ENCODE measurements around the gene TTLL7.

TTLL7 gene

DNA sequence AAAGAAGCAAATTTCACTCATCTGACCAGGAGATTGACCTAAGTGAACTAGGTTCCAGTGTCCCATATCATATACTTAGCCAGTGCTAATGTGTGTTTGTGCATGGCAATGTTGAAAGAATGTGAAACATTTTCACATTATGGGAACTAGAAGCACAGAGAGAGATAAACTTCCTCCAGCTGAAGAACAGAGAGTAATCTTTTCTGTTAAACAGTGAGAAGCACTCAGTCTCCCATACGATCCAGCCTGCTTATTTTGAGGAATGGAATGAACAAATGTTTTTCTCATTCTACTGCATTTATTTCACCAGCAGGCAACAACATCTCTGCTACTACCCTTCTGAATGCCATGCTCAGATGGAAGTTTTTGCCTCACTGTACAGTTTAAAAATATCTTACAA, 170.5 kb downstream of the TTLL7 start:
- TF ChIP-seq, protein P1, sequence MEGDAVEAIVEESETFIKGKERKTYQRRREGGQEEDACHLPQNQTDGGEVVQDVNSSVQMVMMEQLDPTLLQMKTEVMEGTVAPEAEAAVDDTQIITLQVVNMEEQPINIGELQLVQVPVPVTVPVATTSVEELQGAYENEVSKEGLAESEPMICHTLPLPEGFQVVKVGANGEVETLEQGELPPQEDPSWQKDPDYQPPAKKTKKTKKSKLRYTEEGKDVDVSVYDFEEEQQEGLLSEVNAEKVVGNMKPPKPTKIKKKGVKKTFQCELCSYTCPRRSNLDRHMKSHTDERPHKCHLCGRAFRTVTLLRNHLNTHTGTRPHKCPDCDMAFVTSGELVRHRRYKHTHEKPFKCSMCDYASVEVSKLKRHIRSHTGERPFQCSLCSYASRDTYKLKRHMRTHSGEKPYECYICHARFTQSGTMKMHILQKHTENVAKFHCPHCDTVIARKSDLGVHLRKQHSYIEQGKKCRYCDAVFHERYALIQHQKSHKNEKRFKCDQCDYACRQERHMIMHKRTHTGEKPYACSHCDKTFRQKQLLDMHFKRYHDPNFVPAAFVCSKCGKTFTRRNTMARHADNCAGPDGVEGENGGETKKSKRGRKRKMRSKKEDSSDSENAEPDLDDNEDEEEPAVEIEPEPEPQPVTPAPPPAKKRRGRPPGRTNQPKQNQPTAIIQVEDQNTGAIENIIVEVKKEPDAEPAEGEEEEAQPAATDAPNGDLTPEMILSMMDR (IDR thresholded peaks at IDR 0.05; ENCODE audit: extremely low read depth, missing control alignments): no peak
- DNase-seq (ENCODE audit: low spot score): no peak

DNA sequence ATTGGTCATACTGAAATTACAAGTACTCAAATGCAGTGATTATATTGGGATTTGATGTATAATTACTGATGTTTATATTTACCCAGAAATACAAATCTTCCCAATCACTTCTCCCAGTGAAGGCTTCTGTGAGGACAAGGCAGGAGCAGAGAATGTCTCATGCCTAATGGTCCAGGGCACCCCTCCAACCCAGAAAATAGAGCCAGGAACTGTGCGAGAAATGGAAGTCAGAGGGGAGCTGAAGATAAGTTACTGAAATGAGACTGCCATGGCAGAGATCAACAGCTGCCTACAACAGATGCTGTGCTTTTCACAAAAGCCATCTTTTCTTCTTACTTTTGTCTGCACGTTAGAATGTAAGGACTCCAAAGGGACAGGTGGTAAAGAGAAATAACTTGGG, 171.2 kb downstream of the TTLL7 start:
- DNase-seq (ENCODE audit: low spot score): no peak
- TF ChIP-seq, protein P1 (IDR thresholded peaks at IDR 0.05; ENCODE audit: extremely low read depth, missing control alignments): no peak

DNA sequence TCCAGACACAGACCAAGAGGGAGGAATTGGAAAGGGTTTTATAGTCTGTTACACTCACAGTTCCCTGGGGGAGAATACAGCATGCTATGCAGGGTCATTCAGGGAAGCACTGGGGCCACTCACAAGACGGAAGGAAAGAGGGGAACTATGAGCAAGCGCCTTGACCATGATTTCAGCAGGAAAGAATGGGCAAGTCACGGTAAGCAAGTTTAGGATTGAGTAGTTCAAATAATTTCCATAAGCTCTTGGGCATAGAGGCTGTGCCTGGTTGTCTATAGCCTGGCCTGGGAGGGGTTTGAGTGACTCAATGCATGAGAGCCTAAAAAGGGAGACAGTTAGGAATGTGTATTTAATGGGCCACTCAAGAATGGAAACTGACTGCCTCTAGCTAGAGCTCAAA, 176.7 kb downstream of the TTLL7 start:
- DNase-seq (ENCODE audit: low spot score): no peak

DNA sequence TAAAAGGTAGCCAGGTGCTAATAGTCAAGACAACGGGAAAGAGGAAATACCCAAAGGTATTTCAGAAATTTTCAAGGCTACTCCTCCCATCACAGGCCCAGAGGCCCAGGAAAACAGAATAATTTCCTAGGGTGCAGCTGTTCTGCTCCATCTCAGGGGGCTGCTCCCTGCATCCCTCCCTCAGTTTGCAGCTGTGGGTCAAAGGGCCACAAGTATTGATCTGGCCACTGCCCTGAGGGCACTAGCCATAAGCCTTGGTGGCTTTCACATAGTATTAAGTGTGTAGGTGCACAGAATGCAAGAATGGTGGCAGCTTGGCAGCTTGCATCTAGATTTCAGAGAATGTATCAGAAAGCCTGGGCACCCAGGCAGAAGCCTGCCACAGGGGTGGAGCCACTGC, 179.5 kb downstream of the TTLL7 start:
- TF ChIP-seq, protein P1 (IDR thresholded peaks at IDR 0.05; ENCODE audit: extremely low read depth, missing control alignments): no peak
- DNase-seq (ENCODE audit: low spot score): no peak

More for the DNA sequence above, 176.7 kb downstream of the TTLL7 start:
- TF ChIP-seq, protein P1 (IDR thresholded peaks at IDR 0.05; ENCODE audit: extremely low read depth, missing control alignments): no peak

DNA sequence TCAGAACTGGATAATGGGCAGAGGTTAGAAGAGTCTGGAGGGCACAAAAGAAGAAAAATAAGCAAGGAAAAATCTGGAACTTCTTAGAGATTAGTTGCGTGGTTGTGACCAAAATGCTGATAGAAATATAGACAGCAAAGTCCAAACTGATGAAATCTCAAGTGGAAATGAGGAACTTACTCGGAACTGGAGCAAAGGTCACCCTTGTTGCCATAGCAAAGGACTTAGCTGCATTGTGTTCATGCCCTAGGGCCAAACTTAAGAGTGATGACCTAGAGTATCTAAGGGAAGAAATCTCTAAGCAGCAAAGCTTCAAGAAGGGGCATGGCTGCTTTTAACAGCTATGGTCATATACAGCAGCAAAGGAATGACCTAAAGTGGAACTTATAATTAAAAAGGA, 180.0 kb downstream of the TTLL7 start:
- TF ChIP-seq, protein P1 (IDR thresholded peaks at IDR 0.05; ENCODE audit: extremely low read depth, missing control alignments): no peak

DNA sequence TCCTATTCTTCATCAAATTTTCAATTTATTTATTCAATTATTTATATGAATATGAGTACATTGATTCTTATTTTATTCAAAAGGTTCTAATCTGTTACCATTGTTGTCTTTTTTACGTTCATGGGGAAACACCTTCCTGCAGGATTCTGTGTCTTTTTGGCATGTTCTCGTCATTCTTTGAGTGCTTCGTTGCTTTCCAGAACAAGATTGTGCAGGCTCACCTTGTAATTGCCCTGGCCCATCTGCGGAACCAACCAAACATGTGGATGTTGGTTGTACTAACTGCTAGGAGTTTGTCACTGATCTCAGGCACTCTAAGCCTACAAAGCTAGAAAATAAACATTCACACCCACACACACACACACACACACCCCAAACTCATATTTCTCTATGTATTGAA, 182.1 kb downstream of the TTLL7 start:
- DNase-seq (ENCODE audit: low spot score): no peak
- TF ChIP-seq, protein P1 (IDR thresholded peaks at IDR 0.05; ENCODE audit: extremely low read depth, missing control alignments): no peak

More for the DNA sequence above, 180.0 kb downstream of the TTLL7 start:
- DNase-seq (ENCODE audit: low spot score): no peak

DNA sequence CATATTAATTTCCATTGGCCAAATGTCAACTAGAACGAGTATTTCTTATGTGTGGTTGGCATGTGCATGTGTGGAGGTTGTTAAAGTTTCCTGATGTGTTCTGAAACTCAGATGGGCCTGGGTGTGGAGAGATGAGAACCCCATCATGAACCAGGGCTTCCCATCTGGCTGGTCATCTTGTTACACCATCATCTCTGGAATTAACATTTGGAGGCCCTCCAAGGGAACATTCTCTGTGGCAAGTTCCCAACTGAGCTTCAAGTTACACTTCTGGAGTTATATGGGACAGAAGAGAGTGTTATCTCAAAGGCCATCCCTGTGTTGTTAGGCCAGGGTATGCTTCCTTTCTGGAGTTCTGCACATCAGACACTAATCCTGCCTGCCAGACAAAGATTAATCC, 183.6 kb downstream of the TTLL7 start:
- TF ChIP-seq, protein P1 (IDR thresholded peaks at IDR 0.05; ENCODE audit: extremely low read depth, missing control alignments): no peak
- no peak for DNase-seq (ENCODE audit: low spot score)

All from GM20000 (cell line).